EH (cell line): ENCODE data around the gene PGA5.

Source experiments
- DNase-seq: peaks from one replicate; pipeline ENCODE4 v3.0.0-alpha.2; 2015; ENCODE audit warnings: low read depth

Gene PGA5

GRCh38 chr11:61294717-61295595 is 54.0 kb downstream of the PGA5 start, which contains the start of gene VWCE:
Gene VWCE (minus strand): TSS chr11:61295316. CDS start chr11:61295037, 279 bp downstream.
- DNase-seq = peak; percentile 55

GRCh38 chr11:61295596-61295926 is 54.6 kb downstream of the PGA5 start:
- no peak for DNase-seq

GRCh38 chr11:61297341-61297740 is 56.4 kb downstream of the PGA5 start:
- DNase-seq = no peak

- DNase-seq = peak; percentile 96
These were observed 56.8 kb downstream of the PGA5 start for GRCh38 chr11:61297746-61298145.

DNA sequence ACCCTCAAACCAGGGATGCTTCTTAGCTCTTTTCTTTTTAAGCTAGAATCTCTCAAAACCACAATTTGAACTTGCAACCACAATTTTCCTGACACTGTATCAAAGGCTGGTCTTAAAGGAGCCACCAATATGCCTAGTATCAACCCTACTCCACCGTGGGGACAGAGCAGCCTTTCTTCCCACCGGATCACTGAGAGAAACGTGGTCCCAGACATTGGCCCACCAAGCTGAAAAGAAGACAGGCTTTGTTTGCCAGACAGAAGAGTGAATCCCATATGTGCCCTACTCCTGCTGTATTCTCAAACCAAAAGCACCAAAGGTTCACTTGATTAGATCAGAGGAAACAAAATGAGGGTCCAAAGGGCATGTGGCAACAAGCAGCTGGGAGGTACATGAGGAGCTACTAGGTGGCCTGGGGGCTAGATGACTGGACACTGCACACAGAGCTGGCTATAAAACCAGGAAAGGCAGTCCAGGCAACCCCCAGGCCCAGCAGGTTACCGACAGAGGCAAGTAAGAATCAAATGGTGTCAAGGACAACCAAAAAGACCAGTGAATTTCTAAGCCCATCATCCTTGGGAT is 57.8 kb downstream of the PGA5 start:
- DNase-seq = peak; percentile 16
